PC-3 (cell line): Measurements from ENCODE around the gene TANC1. TPM values are rescaled to one million over a fixed set of nuclear protein-coding genes. Genes with fewer than 3 reads are reported as not detected.

Experiments
- ATAC-seq: fragments of 200-7000 bp; cut with Tn5 transposase; 2 replicates; pipeline ENCODE4 v1.9.1; 2020; ENCODE audit warnings: mild to moderate bottlenecking, moderate library complexity
- BruUV-seq: library from RNA; stranded (reverse); fragments of 400-500 nt; replicated peaks from 2 replicates; lab custom pipeline; 2021; lab: Mats Ljungman, UMichigan
- CTCF ChIA-PET: fragments of 300-600 bp; sonication (Branson Sonifier 250); formaldehyde crosslinking; loops from one replicate; lab custom pipeline; 2022; ENCODE audit warnings: antibody characterized with exemption; lab: Charles Lee
- POLR2A ChIA-PET: fragments of 300-600 bp; sonication (Branson Sonifier 250); formaldehyde crosslinking; loops from one replicate; lab custom pipeline; 2022; ENCODE audit warnings: antibody characterized with exemption; ENCODE audit not compliant: unreplicated experiment; lab: Charles Lee
- DNase-seq: peaks from one replicate; pipeline ENCODE4 v3.0.0-alpha.2; 2015
- H2AFZ ChIP-seq: fragments of 300-600 bp; sonication (generic); 2 replicates; pipeline ENCODE4 v1.6.0; 2016; ENCODE audit warnings: antibody characterized with exemption, low read length
- H3F3A ChIP-seq: fragments of 300-600 bp; sonication (generic); one replicate; pipeline ENCODE4 v1.6.0; 2017; ENCODE audit warnings: antibody characterized with exemption, low read length, control low read depth, mild to moderate bottlenecking; ENCODE audit not compliant: unreplicated experiment
- H3K27ac ChIP-seq: fragments of 300-600 bp; sonication (generic); 2 replicates; pipeline ENCODE4 v1.5.1; 2016; ENCODE audit warnings: mild to moderate bottlenecking, low read length
- H3K27me3 ChIP-seq: fragments of 300-600 bp; sonication (generic); 2 replicates; pipeline ENCODE4 v1.6.1; 2016; ENCODE audit warnings: low read length, mixed read lengths
- H3K36me3 ChIP-seq: fragments of 300-600 bp; sonication (generic); 2 replicates; pipeline ENCODE4 v1.6.1; 2016; ENCODE audit warnings: low read depth, mixed run types, low read length, mixed read lengths
- H3K4me1 ChIP-seq: fragments of 300-600 bp; sonication (generic); 2 replicates; pipeline ENCODE4 v1.5.1; 2016; ENCODE audit warnings: low read length; ENCODE audit not compliant: insufficient read depth
- H3K4me2 ChIP-seq: fragments of 300-600 bp; sonication (generic); 2 replicates; pipeline ENCODE4 v1.6.0; 2016; ENCODE audit warnings: low read length
- H3K4me3 ChIP-seq: fragments of 300-600 bp; sonication (generic); 2 replicates; pipeline ENCODE4 v1.5.1; 2016; ENCODE audit warnings: mild to moderate bottlenecking, low read length, mixed read lengths
- H3K79me2 ChIP-seq: fragments of 300-600 bp; sonication (generic); 2 replicates; pipeline ENCODE4 v1.6.1; 2017; ENCODE audit warnings: low read length, mixed read lengths
- H3K9ac ChIP-seq: fragments of 300-600 bp; sonication (generic); 2 replicates; pipeline ENCODE4 v1.6.0; 2016; ENCODE audit warnings: mild to moderate bottlenecking, low read length
- H3K9me2 ChIP-seq: fragments of 300-600 bp; sonication (generic); replicated peaks from 2 replicates; pipeline ENCODE4 v1.6.1; 2016; ENCODE audit warnings: mixed run types, low read length, mixed read lengths
- H3K9me3 ChIP-seq: fragments of 300-600 bp; sonication (generic); 2 replicates; pipeline ENCODE4 v1.6.1; 2016; ENCODE audit warnings: low read length, mixed read lengths
- H4K20me1 ChIP-seq: fragments of 300-600 bp; sonication (generic); 2 replicates; pipeline ENCODE4 v1.6.1; 2016; ENCODE audit warnings: low read length, mixed read lengths
- CTCF ChIP-seq: fragments of 300-600 bp; sonication (generic); conservative IDR thresholded peaks from 2 replicates; pipeline ENCODE4 v1.5.1; 2017; ENCODE audit warnings: antibody characterized with exemption, low read depth, mild to moderate bottlenecking, low read length
- EZH2 ChIP-seq: fragments of 300-600 bp; sonication (generic); IDR thresholded peaks from one replicate; pipeline ENCODE4 v1.6.1; 2017; ENCODE audit warnings: antibody characterized with exemption, mild to moderate bottlenecking, low read length; ENCODE audit not compliant: unreplicated experiment
- EZH2phosphoT487 ChIP-seq: fragments of 300-600 bp; sonication (generic); IDR thresholded peaks from 2 replicates; pipeline ENCODE4 v1.6.1; 2018; ENCODE audit warnings: mild to moderate bottlenecking, antibody characterized with exemption, low read length, borderline replicate concordance
- intact Hi-C: fragments of 100-400 bp; cut with micrococcal nuclease; formaldehyde crosslinking; loops from 2 replicates; pipeline ENCODE4 v1.9.0; 2023
- total RNA-seq: library from RNA; depleted of rRNA; stranded (reverse); fragments of >200 nt; gene quantifications from 2 replicates; pipeline ENCODE4 v1.2.3, GENCODE V29; 2014

TANC1 gene
- total RNA-seq, 1 experiment from 2014 or later = 17.6 TPM

DNA sequence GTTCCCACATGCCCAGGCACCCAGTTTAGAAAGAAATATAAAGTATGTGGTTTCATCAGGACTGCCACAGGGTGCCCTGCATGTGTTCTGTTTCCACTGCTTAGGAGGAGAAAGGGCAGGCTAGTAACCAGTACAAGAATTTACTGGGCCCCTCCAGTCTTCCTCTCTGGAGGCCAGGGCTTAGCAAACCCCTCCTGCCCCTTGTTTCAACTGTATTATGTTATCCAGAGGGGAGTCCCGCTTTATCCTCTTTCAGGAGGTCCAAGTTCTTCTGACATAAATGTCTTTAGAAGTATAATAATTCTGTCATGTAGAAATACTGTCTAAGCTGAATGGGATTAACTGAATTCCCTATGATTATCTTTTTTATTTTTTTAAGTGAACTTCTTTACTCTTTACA lies 185.9 kb downstream of the TANC1 start:
- intact Hi-C loops = no loop called here
- peaks cover 28% of the 10 kb centered on the region for H3K4me1 ChIP-seq
- POLR2A ChIA-PET = interaction anchor here (0.6 kb wide), 1 partner anchor 99 kb away, joined by 5 read pairs; no protein-coding TSS in a partner anchor

GRCh38 chr2:159155320-159155719 lies 186.9 kb downstream of the TANC1 start:
- no peaks in the 10 kb centered on the region for H3K9me3 ChIP-seq
- peaks cover 6% of the 10 kb centered on the region for H3K36me3 ChIP-seq
- H3K79me2 ChIP-seq = no peaks in the 10 kb centered on the region
- H3K27me3 ChIP-seq = no peaks in the 10 kb centered on the region
- no peak overlapping the region for H3K9ac ChIP-seq
- ChIA-PET CTCF (interaction anchor here (1.0 kb wide), 1 partner anchor 31 kb away, joined by 3 read pairs; no protein-coding TSS in a partner anchor), POLR2A (interaction anchor here (0.6 kb wide), 1 partner anchor 82 kb away, joined by 4 read pairs; no protein-coding TSS in a partner anchor)
- H3F3A ChIP-seq = no peaks in the 10 kb centered on the region
- peaks cover 28% of the 10 kb centered on the region for H3K4me1 ChIP-seq
- no peak overlapping the region for H3K4me3 ChIP-seq
- no peak for TF ChIP-seq EZH2
- TF ChIP-seq CTCF = no peak
- no peak for TF ChIP-seq EZH2phosphoT487
- peak overlapping the region; percentile 15; the same call in 1 of the 2 replicates for H3K4me2 ChIP-seq
- no TSS peak for BruUV-seq
- ATAC-seq (peak; percentile 76), DNase-seq (peak; percentile 77)
- no peaks in the 10 kb centered on the region for H4K20me1 ChIP-seq
- no peak overlapping the region for H2AFZ ChIP-seq
- H3K27ac ChIP-seq = no peak overlapping the region
- intact Hi-C loops = no loop called here
- H3K9me2 ChIP-seq = no peaks in the 10 kb centered on the region

More for the DNA sequence above, 185.9 kb downstream of the TANC1 start:
- CTCF ChIA-PET = no interaction called here
- TF ChIP-seq CTCF = no peak
- TF ChIP-seq EZH2phosphoT487 = no peak
- TF ChIP-seq EZH2 = no peak
- no peaks in the 10 kb centered on the region for H3K9me3 ChIP-seq
- H3K27ac ChIP-seq = peak overlapping the region; percentile 22; the same call in 1 of the 2 replicates
- DNase-seq (no peak), ATAC-seq (no peak)
- H3K9ac ChIP-seq = no peak overlapping the region
- H4K20me1 ChIP-seq = no peaks in the 10 kb centered on the region
- H3K79me2 ChIP-seq = no peaks in the 10 kb centered on the region
- no peaks in the 10 kb centered on the region for H3K9me2 ChIP-seq
- no peak overlapping the region for H3K4me3 ChIP-seq
- no peak overlapping the region for H3K4me2 ChIP-seq
- BruUV-seq = no TSS peak
- H3F3A ChIP-seq = no peaks in the 10 kb centered on the region
- no peaks in the 10 kb centered on the region for H3K27me3 ChIP-seq
- H3K36me3 ChIP-seq = peaks cover 8% of the 10 kb centered on the region
- H2AFZ ChIP-seq = no peak overlapping the region

DNA sequence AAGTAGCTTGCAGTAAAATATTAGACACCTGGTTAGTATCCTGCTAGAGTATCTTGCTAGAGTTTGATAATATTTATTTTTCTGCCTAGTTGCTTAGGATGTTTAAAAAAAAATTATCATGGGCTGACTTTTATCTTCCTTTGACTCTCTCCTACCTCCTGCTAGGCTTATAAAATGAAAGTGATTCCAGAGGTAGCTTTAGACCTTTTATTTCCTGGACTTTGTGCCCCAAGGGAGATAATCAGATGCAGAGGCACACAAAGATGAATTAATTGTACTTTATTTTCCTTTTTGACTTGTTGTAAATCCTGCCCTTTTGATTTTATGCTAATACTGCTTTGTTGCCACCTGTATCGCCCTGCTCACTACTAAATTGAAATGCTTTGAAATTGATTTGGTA lies 187.4 kb downstream of the TANC1 start:
- no peak for DNase-seq
- no peak for ATAC-seq
- H4K20me1 ChIP-seq = no peaks in the 10 kb centered on the region
- no peak overlapping the region for H3K4me3 ChIP-seq
- no peak overlapping the region for H3K27ac ChIP-seq
- H2AFZ ChIP-seq = no peak overlapping the region
- BruUV-seq = no TSS peak
- peak overlapping the region; percentile 15; the same call in 1 of the 2 replicates for H3K4me2 ChIP-seq
- H3F3A ChIP-seq = no peaks in the 10 kb centered on the region
- ChIA-PET POLR2A (no interaction called here), CTCF (interaction anchor here (1.0 kb wide), 1 partner anchor 31 kb away, joined by 3 read pairs; no protein-coding TSS in a partner anchor)
- TF ChIP-seq EZH2phosphoT487 = no peak
- no peak for TF ChIP-seq EZH2
- TF ChIP-seq CTCF = no peak
- no peaks in the 10 kb centered on the region for H3K9me3 ChIP-seq
- H3K36me3 ChIP-seq = peaks cover 5% of the 10 kb centered on the region; the same call in 1 of the 2 replicates
- intact Hi-C loops = loop anchor here (2.0 kb wide), 1 partner anchor 19 kb away; no protein-coding TSS in a partner anchor
- H3K27me3 ChIP-seq = no peaks in the 10 kb centered on the region
- no peaks in the 10 kb centered on the region for H3K79me2 ChIP-seq
- peaks cover 28% of the 10 kb centered on the region for H3K4me1 ChIP-seq
- no peak overlapping the region for H3K9ac ChIP-seq
- no peaks in the 10 kb centered on the region for H3K9me2 ChIP-seq
